HCT116 (cell line): Measurements from ENCODE around the gene BSN. TPM values are rescaled to one million over a fixed set of nuclear protein-coding genes. Genes with fewer than 3 reads are reported as not detected.
"Not testable (repeated sequence)": the region's sequence is repeated elsewhere in the genome, so short reads cannot be mapped to it uniquely, and the experiment has no call there.

Experiments
- ATAC-seq: fragments of 200-7000 bp; cut with Tn5 transposase; 2 replicates; pipeline ENCODE4 v1.9.1; 2020; ENCODE audit warnings: mild to moderate bottlenecking, moderate library complexity
- BruUV-seq: library from RNA; stranded (reverse); fragments of 400-500 nt; replicated peaks from 2 replicates; lab custom pipeline; 2021; lab: Mats Ljungman, UMichigan
- CTCF ChIA-PET: fragments of 300-600 bp; sonication (Branson Sonifier 250); formaldehyde crosslinking; loops from one replicate; lab custom pipeline; 2021; ENCODE audit warnings: antibody characterized with exemption; lab: Charles Lee
- POLR2A ChIA-PET: fragments of 300-600, 350-600 bp; sonication (Branson Sonifier 250); formaldehyde crosslinking; loops from one replicate; lab custom pipeline; 2021; ENCODE audit warnings: antibody characterized with exemption; lab: Charles Lee
- RAD21 ChIA-PET, 2 experiments: fragments of 300-600 bp; sonication (Branson Sonifier 250); formaldehyde crosslinking; loops; one replicate each; lab custom pipeline; 2023; ENCODE audit warnings: low total read pairs in 2 of 2; ENCODE audit not compliant: uncharacterized antibody in 2 of 2, unreplicated experiment in 2 of 2, low non-redundant PET in 1 of 2; lab: Charles Lee
- DNase-seq: peaks from one replicate; pipeline ENCODE4 v3.0.0-alpha.2; 2010; ENCODE audit warnings: low read depth, low spot score
- H2AFZ ChIP-seq: fragments of 200-600 bp; shearing (Covaris generic), sonication (generic); 2 replicates; pipeline ENCODE4 v1.6.1; 2017; ENCODE audit warnings: low read depth, mixed run types, mixed read lengths, antibody characterized with exemption, low read length; ENCODE audit not compliant: poor library complexity, severe bottlenecking
- H3K27ac ChIP-seq: 2 replicates; pipeline ENCODE4 v1.5.1; 2012; ENCODE audit warnings: low read depth, low read length
- H3K27me3 ChIP-seq: fragments of 200-600 bp; sonication (generic); 2 replicates; pipeline ENCODE4 v1.6.1; 2016; ENCODE audit warnings: mixed run types, low read length, mixed read lengths; ENCODE audit not compliant: insufficient read depth
- H3K36me3 ChIP-seq, 2 experiments: fragments of 200-500 bp in 1 of 2; fragments of 200-600 bp in 1 of 2; sonication (Bioruptor generic) in 1 of 2; sonication (generic) in 1 of 2; 2 replicates each; pipeline versions ENCODE4 v1.5.1 to v1.6.1; 2014 to 2016; ENCODE audit warnings: low read length in 2 of 2, inconsistent platforms in 1 of 2, mixed read lengths in 1 of 2, mixed run types in 1 of 2; ENCODE audit not compliant: insufficient read depth in 2 of 2, control insufficient read depth in 1 of 2
- H3K4me1 ChIP-seq, 2 experiments: fragments of 200-600 bp in 1 of 2; sonication (generic) in 1 of 2; 2 replicates each; pipeline versions ENCODE4 v1.5.1 to v1.6.1; 2012 to 2017; ENCODE audit warnings: low read length in 2 of 2, inconsistent platforms in 1 of 2, mild to moderate bottlenecking in 1 of 2, mixed read lengths in 1 of 2, mixed run types in 1 of 2, moderate library complexity in 1 of 2; ENCODE audit not compliant: insufficient read depth in 2 of 2, control insufficient read depth in 1 of 2
- H3K4me2 ChIP-seq: fragments of 200-600 bp; sonication (generic); 2 replicates; pipeline ENCODE4 v1.6.1; 2017; ENCODE audit warnings: mixed run types, low read length, mixed read lengths
- H3K4me3 ChIP-seq, 2 experiments: fragments of 200-600 bp in 1 of 2; sonication (generic) in 1 of 2; replicated peaks in 1 of 2; 2 replicates each; pipeline ENCODE4 v1.5.1; 2011 to 2016; ENCODE audit warnings: low read length in 2 of 2, control low read depth in 1 of 2, low read depth in 1 of 2, mild to moderate bottlenecking in 1 of 2, mixed read lengths in 1 of 2, mixed run types in 1 of 2
- H3K79me2 ChIP-seq: fragments of 200-600 bp; sonication (generic); 2 replicates; pipeline ENCODE4 v1.6.1; 2017; ENCODE audit warnings: mild to moderate bottlenecking, mixed run types, low read length, moderate library complexity, mixed read lengths; ENCODE audit not compliant: insufficient read depth
- H3K9ac ChIP-seq: fragments of 200-600 bp; sonication (generic); 2 replicates; pipeline ENCODE4 v1.6.1; 2016; ENCODE audit warnings: low read length, mixed read lengths
- H3K9me2 ChIP-seq: fragments of 200-600 bp; sonication (generic), shearing (Covaris generic); 2 replicates; pipeline ENCODE4 v1.6.1; 2017; ENCODE audit warnings: mixed run types, mild to moderate bottlenecking, moderate library complexity; ENCODE audit not compliant: insufficient read depth
- H3K9me3 ChIP-seq, 2 experiments: fragments of 200-500 bp in 1 of 2; fragments of 200-600 bp in 1 of 2; sonication (Bioruptor generic) in 1 of 2; sonication (generic) in 1 of 2; 2 replicates each; pipeline ENCODE4 v1.6.1; 2014 to 2017; ENCODE audit warnings: low read length in 2 of 2, mixed read lengths in 2 of 2, inconsistent platforms in 1 of 2, low read depth in 1 of 2, mild to moderate bottlenecking in 1 of 2, mixed run types in 1 of 2, moderate library complexity in 1 of 2; ENCODE audit not compliant: control insufficient read depth in 1 of 2, insufficient read depth in 1 of 2
- H4K20me1 ChIP-seq: fragments of 200-600 bp; sonication (generic), shearing (Covaris generic); 2 replicates; pipeline ENCODE4 v1.6.1; 2017; ENCODE audit warnings: mixed run types, mild to moderate bottlenecking, moderate library complexity; ENCODE audit not compliant: insufficient read depth
- intact Hi-C: fragments of 100-400 bp; cut with micrococcal nuclease; formaldehyde crosslinking; loops from 2 replicates; pipeline ENCODE4 v1.10.0; 2022
- total RNA-seq: library from RNA; stranded (reverse); gene quantifications from one replicate; pipeline ENCODE4 v1.2.1, GENCODE V29; 2021; ENCODE audit not compliant: unreplicated experiment

Gene BSN
- total RNA-seq, 1 experiment from 2014 or later: 1.5 TPM

DNA sequence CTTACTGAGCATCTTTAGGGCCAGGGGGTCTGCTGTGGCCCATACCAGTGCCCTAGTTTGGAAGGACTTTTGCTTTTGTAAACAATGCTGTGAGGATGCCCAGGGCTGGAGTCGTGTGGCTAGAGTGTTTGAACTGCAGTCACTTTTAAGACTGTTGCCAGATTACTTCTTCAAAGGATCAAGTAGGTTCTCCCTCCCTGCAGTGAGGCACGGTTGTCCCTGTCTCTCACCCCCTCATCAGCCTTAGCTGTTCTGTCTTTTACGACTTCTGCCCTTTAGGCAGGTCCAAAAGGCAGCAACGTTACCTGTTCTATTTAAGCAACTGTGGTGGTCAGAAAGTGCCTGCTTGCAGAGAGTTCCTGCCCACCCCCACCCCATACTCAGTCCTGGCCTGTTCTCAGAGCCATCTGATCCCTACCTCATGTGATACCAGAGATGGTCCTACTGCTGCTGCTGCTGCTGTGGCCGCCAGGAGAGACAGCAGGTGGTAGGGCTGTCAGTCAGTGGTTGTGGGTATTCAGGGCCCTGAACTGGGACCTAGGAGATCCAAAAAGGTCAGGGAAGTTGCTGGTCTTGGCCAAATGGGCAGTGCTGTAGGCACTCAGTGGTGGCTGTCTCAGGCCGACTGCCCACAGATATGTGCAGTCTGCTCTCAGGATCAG, 140.3 kb downstream of the BSN start:
- H4K20me1 ChIP-seq, H3K4me1 ChIP-seq, H2AFZ ChIP-seq, H3K27ac ChIP-seq, RAD21 ChIA-PET, H3K27me3 ChIP-seq, H3K36me3 ChIP-seq, H3K9me2 ChIP-seq, DNase-seq, intact Hi-C loops, H3K4me2 ChIP-seq, ATAC-seq, CTCF ChIA-PET, H3K9ac ChIP-seq, H3K4me3 ChIP-seq, BruUV-seq, POLR2A ChIA-PET, H3K9me3 ChIP-seq: not testable (repeated sequence)
- H3K79me2 ChIP-seq: peaks cover 16% of the 10 kb centered on the region

DNA sequence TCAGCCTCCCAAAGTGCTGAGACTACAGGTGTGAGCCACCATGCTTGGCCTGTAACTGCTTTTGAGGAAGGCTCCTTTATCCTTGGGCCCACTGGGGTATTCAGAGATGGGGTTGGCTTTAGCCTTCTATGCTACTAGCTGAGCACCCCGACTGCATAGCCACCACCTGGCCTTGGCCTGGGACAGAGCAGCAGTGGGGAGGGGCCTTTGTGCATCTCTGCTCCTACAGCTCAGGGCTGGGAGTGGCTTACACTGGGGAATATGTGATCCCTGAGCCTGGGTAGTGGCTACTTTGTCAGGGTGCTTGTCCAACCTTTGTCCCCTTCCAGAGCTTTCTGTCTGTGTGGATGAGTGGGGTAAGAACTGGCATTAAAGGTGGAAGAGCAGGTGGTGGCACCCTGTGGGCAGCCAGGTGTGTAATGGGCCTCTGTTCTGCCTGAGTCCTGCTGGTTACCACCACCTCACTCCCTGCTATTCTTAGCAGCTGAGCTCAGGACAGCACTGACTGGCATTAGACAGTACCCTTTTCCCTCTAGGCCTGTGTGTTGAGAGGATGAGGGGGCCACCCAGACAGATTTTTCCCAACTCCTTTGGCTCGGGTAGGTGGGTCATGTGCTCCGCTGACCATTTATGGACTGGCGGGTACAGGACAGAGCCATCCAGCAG, 141.2 kb downstream of the BSN start:
- RAD21 ChIA-PET, CTCF ChIA-PET, ATAC-seq: not testable (repeated sequence)

More for the DNA sequence above, 141.2 kb downstream of the BSN start:
- POLR2A ChIA-PET, H3K27ac ChIP-seq, H3K9ac ChIP-seq, H3K36me3 ChIP-seq, H2AFZ ChIP-seq, H3K4me1 ChIP-seq, H3K4me2 ChIP-seq, BruUV-seq, H3K27me3 ChIP-seq, intact Hi-C loops, H3K4me3 ChIP-seq, H3K79me2 ChIP-seq, H4K20me1 ChIP-seq, DNase-seq, H3K9me3 ChIP-seq, H3K9me2 ChIP-seq: not testable (repeated sequence)
